GM12878 (cell line): ENCODE data around the gene ELP2. TPM values are rescaled to one million over a fixed set of nuclear protein-coding genes. Genes with fewer than 3 reads are reported as not detected.

Experiments used
- ATAC-seq: fragments of 200-7000 bp; cut with Tn5 transposase; 3 replicates; pipeline ENCODE4 v1.9.1; 2020; ENCODE audit warnings: mild to moderate bottlenecking, moderate library complexity
- BruUV-seq: library from RNA; stranded (reverse); fragments of 400-500 nt; replicated peaks from 2 replicates; lab custom pipeline; 2021; lab: Mats Ljungman, UMichigan
- CTCF ChIA-PET: fragments of 300-600 bp; sonication (Branson Sonifier 250); formaldehyde crosslinking; extraction: SDS; loops from one replicate; lab custom pipeline; 2021; ENCODE audit warnings: inconsistent platforms; lab: Yijun Ruan, JAX
- POLR2A ChIA-PET: fragments of 350-600 bp; formaldehyde crosslinking; extraction: SDS; loops from one replicate; lab custom pipeline; 2021; ENCODE audit warnings: inconsistent platforms; lab: Charles Lee
- RAD21 ChIA-PET: fragments of 300-600 bp; sonication (Branson Sonifier 250); formaldehyde crosslinking; loops from one replicate; lab custom pipeline; 2023; ENCODE audit warnings: antibody characterized with exemption; ENCODE audit not compliant: unreplicated experiment; lab: Charles Lee
- SMC1A ChIA-PET: fragments of 300-600 bp; sonication (Branson Sonifier 250); formaldehyde crosslinking; loops from one replicate; lab custom pipeline; 2023; ENCODE audit not compliant: unreplicated experiment, uncharacterized antibody; lab: Charles Lee
- DNase-seq: peaks from one replicate; pipeline ENCODE4 v3.0.0-alpha.2; 2011; ENCODE audit warnings: low read depth, low spot score
- FAIRE-seq: peaks from 3 replicates; lab custom pipeline; 2011; peaks lifted over from hg19 to GRCh38; lab: Jason Lieb, UNC
- H2AFZ ChIP-seq: 2 replicates; pipeline ENCODE4 v1.6.0; 2011; ENCODE audit warnings: low read depth, low read length, control low read depth; ENCODE audit not compliant: control insufficient read depth
- H3K27ac ChIP-seq: 2 replicates; pipeline ENCODE4 v1.5.1; 2011; ENCODE audit warnings: control low read depth; ENCODE audit not compliant: control insufficient read depth, insufficient read depth
- H3K27me3 ChIP-seq, 2 experiments: replicated peaks in 1 of 2; 2 replicates each; pipeline versions ENCODE4 v1.6.0 to v1.6.1; 2011; ENCODE audit warnings: low read length in 1 of 2; ENCODE audit not compliant: control insufficient read depth in 2 of 2, insufficient read depth in 2 of 2
- H3K36me3 ChIP-seq, 2 experiments: 2 replicates each; pipeline ENCODE4 v1.5.1; 2011; ENCODE audit warnings: low read length in 1 of 2; ENCODE audit not compliant: control insufficient read depth in 2 of 2, insufficient read depth in 2 of 2
- H3K4me1 ChIP-seq: 2 replicates; pipeline ENCODE4 v1.6.1; 2011; ENCODE audit warnings: mild to moderate bottlenecking, low read length, moderate library complexity, mixed read lengths; ENCODE audit not compliant: control insufficient read depth, insufficient read depth
- H3K4me2 ChIP-seq: 2 replicates; pipeline ENCODE4 v1.6.0; 2011; ENCODE audit warnings: control low read depth; ENCODE audit not compliant: control insufficient read depth, insufficient read depth
- H3K4me3 ChIP-seq: fragments of 200-600 bp; sonication (generic); 2 replicates; pipeline ENCODE4 v1.5.1; 2016
- H3K79me2 ChIP-seq: 2 replicates; pipeline ENCODE4 v1.6.0; 2011; ENCODE audit warnings: low read length; ENCODE audit not compliant: control insufficient read depth, insufficient read depth
- H3K9ac ChIP-seq: 2 replicates; pipeline ENCODE4 v1.8.0; 2011; ENCODE audit warnings: low read length, control low read depth, mixed read lengths; ENCODE audit not compliant: control insufficient read depth, insufficient read depth
- H3K9me3 ChIP-seq: replicated peaks from 3 replicates; pipeline ENCODE4 v1.5.1; 2011; ENCODE audit warnings: mild to moderate bottlenecking, low read length; ENCODE audit not compliant: control insufficient read depth, insufficient read depth
- H4K20me1 ChIP-seq: 2 replicates; pipeline ENCODE4 v1.6.0; 2011; ENCODE audit not compliant: control insufficient read depth, insufficient read depth
- CEBPB ChIP-seq, 2 experiments: fragments of 150-350 bp in 1 of 2; IDR thresholded peaks; 2 replicates each; pipeline ENCODE4 v1.6.1; 2012 to 2014; ENCODE audit warnings: low read depth in 2 of 2, low read length in 2 of 2, borderline replicate concordance in 1 of 2, inconsistent platforms in 1 of 2
- DPF2 ChIP-seq: fragments of 450-650 bp; IDR thresholded peaks from 2 replicates; pipeline ENCODE4 v1.6.1; 2017; ENCODE audit warnings: mild to moderate bottlenecking
- EP300 ChIP-seq, 2 experiments: fragments of 150-350 bp in 1 of 2; IDR thresholded peaks; 2 replicates each; pipeline ENCODE4 v1.6.1; 2011 to 2012; ENCODE audit warnings: low read depth in 2 of 2, low read length in 2 of 2, borderline replicate concordance in 1 of 2, improper control_type of control experiment in 1 of 2, inconsistent platforms in 1 of 2; ENCODE audit not compliant: control insufficient read depth in 1 of 2
- GATAD2B ChIP-seq: fragments of 450-650 bp; conservative IDR thresholded peaks from 2 replicates; pipeline ENCODE4 v1.6.1; 2017; ENCODE audit warnings: low read depth, mild to moderate bottlenecking, moderate library complexity
- IKZF2 ChIP-seq, 2 experiments: fragments of 450-650 bp; IDR thresholded peaks; 2 replicates each; pipeline ENCODE4 v1.6.1; 2017; ENCODE audit warnings: mild to moderate bottlenecking in 2 of 2, moderate library complexity in 2 of 2
- IRF4 ChIP-seq: IDR thresholded peaks from 2 replicates; pipeline ENCODE4 v1.6.1; 2011; ENCODE audit warnings: low read depth, low read length
- MEF2B ChIP-seq: fragments of 450-650 bp; IDR thresholded peaks from 2 replicates; pipeline ENCODE4 v1.6.1; 2018; ENCODE audit warnings: mild to moderate bottlenecking, moderate library complexity; ENCODE audit not compliant: partially characterized antibody, poor library complexity, severe bottlenecking
- MTA2 ChIP-seq: fragments of 450-650 bp; IDR thresholded peaks from 2 replicates; pipeline ENCODE4 v1.6.1; 2016; ENCODE audit warnings: low read depth, mild to moderate bottlenecking, moderate library complexity
- NR2F1 ChIP-seq: fragments of 450-650 bp; conservative IDR thresholded peaks from 2 replicates; pipeline ENCODE4 v1.6.1; 2017; ENCODE audit warnings: mild to moderate bottlenecking
- PAX5 ChIP-seq: IDR thresholded peaks from 2 replicates; pipeline ENCODE4 v1.6.1; 2011; ENCODE audit warnings: low read depth, low read length, borderline replicate concordance
- POLR2A ChIP-seq: IDR thresholded peaks from 2 replicates; pipeline ENCODE4 v1.6.1; 2011; ENCODE audit warnings: low read depth, mild to moderate bottlenecking, low read length
- POU2F2 ChIP-seq: IDR thresholded peaks from 3 replicates; pipeline ENCODE4 v1.6.1; 2011; ENCODE audit warnings: low read depth, mild to moderate bottlenecking, low read length, borderline replicate concordance
- RELA ChIP-seq: fragments of 450-650 bp; IDR thresholded peaks from 2 replicates; pipeline ENCODE4 v1.8.0; 2014; ENCODE audit warnings: borderline replicate concordance; ENCODE audit not compliant: partially characterized antibody
- RUNX3 ChIP-seq: IDR thresholded peaks from 2 replicates; pipeline ENCODE4 v1.6.1; 2012; ENCODE audit warnings: low read length, inconsistent platforms
- SPI1 ChIP-seq: IDR thresholded peaks from 2 replicates; pipeline ENCODE4 v1.6.1; 2011; ENCODE audit warnings: low read depth, mild to moderate bottlenecking, low read length, moderate library complexity, borderline replicate concordance; ENCODE audit not compliant: insufficient read depth
- TARDBP ChIP-seq: IDR thresholded peaks from 2 replicates; pipeline ENCODE4 v1.6.1; 2016; ENCODE audit warnings: borderline replicate concordance
- ZNF217 ChIP-seq: fragments of 450-650 bp; IDR thresholded peaks from 2 replicates; pipeline ENCODE4 v1.6.1; 2017; ENCODE audit warnings: antibody characterized with exemption, mild to moderate bottlenecking
- ZNF24 ChIP-seq: fragments of 450-650 bp; IDR thresholded peaks from 2 replicates; pipeline ENCODE4 v1.6.1; 2017; ENCODE audit warnings: antibody characterized with exemption, mild to moderate bottlenecking
- ZNF622 ChIP-seq: fragments of 450-650 bp; IDR thresholded peaks from 2 replicates; pipeline ENCODE4 v1.6.1; 2017; ENCODE audit warnings: mild to moderate bottlenecking, inconsistent platforms
- WGBS: methylation state at CpG from one replicate; pipeline ENCODE4 v1.1.6; 2016; ENCODE audit warnings: low lambda C conversion rate; ENCODE audit not compliant: insufficient replicate concordance, insufficient coverage; ENCODE audit errors: missing lambda C conversion rate; 5-methylcytosine and 5-hydroxymethylcytosine counted together
- in situ Hi-C: fragments of 300-500 bp; cut with MboI; formaldehyde crosslinking; loops from 9 replicates; pipeline ENCODE4 v1.14.3; 2018; ENCODE audit warnings: mixed read lengths
- intact Hi-C: fragments of 100-400 bp; cut with micrococcal nuclease; formaldehyde crosslinking; loops from one replicate; pipeline ENCODE4 v1.14.2; 2022; ENCODE audit not compliant: unreplicated experiment
- polyA plus RNA-seq, 11 experiments: library from polyadenylated mRNA; depleted of rRNA in 4 of 11; unstranded in 6 of 11; stranded (reverse) in 5 of 11; fragments of >200 nt; fragmentation: Nextera tagmentation in 4 of 11; fragmentation: Illumina TruSeq in 1 of 11; extraction: Ambion mirVana in 4 of 11; extraction: Trizol in 1 of 11; gene quantifications; 1 replicate in 1 of 11; 2 replicates in 10 of 11; pipeline versions ENCODE4 v1.2.1 to v1.2.3, GENCODE V29; 2011 to 2016; ENCODE audit warnings: inconsistent platforms in 2 of 11, missing spikeins in 2 of 11, low read depth in 1 of 11
- total RNA-seq, 4 experiments: library from RNA; depleted of rRNA in 3 of 4; stranded (reverse); fragments of >200 nt in 3 of 4; fragmentation: Illumina TruSeq in 1 of 4; extraction: Trizol in 1 of 4; gene quantifications; 2 replicates each; pipeline versions ENCODE4 v1.2.1 to v1.2.3, GENCODE V29; 2013 to 2021
- TF ChIP-seq, protein P1 (sequence below): IDR thresholded peaks from 2 replicates; pipeline ENCODE4 v1.6.1; 2012; ENCODE audit warnings: low read length, inconsistent platforms
- TF ChIP-seq, protein P2 (sequence below): fragments of 450-650 bp; IDR thresholded peaks from 2 replicates; pipeline ENCODE4 v1.6.1; 2016; ENCODE audit warnings: mild to moderate bottlenecking, moderate library complexity, borderline replicate concordance

The ELP2 gene
- total and polyA plus RNA-seq, 10 of the 15 experiments (the other 5 are each of a cell fraction or from before 2014, with no cell fraction given), result 56.9 to 134 (median 88.5) TPM

DNA sequence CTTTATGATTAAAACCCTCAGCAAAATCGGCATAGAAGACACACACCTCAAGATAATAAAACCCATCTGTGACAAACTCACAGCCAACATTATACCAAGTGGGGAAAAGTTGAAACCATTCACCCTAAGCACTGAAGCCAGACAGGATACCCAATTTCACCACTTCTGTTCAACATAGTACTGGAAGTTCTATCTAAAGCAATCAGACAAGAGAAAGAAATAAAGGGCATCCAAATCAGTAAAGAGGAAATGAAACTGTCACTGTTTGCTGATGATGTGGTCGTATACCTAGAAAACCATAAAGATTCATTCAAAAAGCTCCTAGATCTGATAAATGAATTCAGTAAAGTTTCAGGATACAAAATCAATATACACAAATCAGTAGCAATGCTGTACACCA, 46.0 kb upstream of the ELP2 start:
- ChIA-PET CTCF (interaction anchor here (1.6 kb wide), 2 partner anchors 9 to 12 kb away, joined by 3 to 11 read pairs; no protein-coding TSS in a partner anchor), POLR2A (no interaction called here), RAD21 (interaction anchor here (0.9 kb wide), 1 partner anchor 12 kb away, joined by 4 read pairs; no protein-coding TSS in a partner anchor), SMC1A (interaction anchor here (0.7 to 2.7 kb wide), 4 partner anchors 12 to 695 kb away, joined by 3 to 13 read pairs (median 4); no protein-coding TSS in a partner anchor)
- H3K79me2 ChIP-seq, result no peaks in the 10 kb centered on the region
- 2% methylated on average over 2 of the region's 2 CpGs for WGBS
- peaks cover 2% of the 10 kb centered on the region for H3K9me3 ChIP-seq
- BruUV-seq, result no TSS peak
- H3K4me3 ChIP-seq, result no peak overlapping the region
- H3K4me2 ChIP-seq, result no peak overlapping the region
- no peak overlapping the region for H3K9ac ChIP-seq
- no peaks in the 10 kb centered on the region for H3K4me1 ChIP-seq
- H3K27me3 ChIP-seq, result no peaks in the 10 kb centered on the region
- ATAC-seq (peak; percentile 61), DNase-seq (no peak), FAIRE-seq (peak; percentile 47)
- H4K20me1 ChIP-seq, result no peaks in the 10 kb centered on the region
- intact Hi-C loops (no loop called here), in situ Hi-C loops (no loop called here)
- H3K36me3 ChIP-seq, result no peaks in the 10 kb centered on the region
- H2AFZ ChIP-seq, result no peak overlapping the region
- H3K27ac ChIP-seq, result no peak overlapping the region
- TF ChIP-seq CEBPB (IDR thresholded peaks at IDR 0.05; ENCODE audit: borderline replicate concordance in 1 of 2, low read depth in 2 of 2, low read length in 2 of 2) (no peak), NR2F1 (no peak), POLR2A (no peak), IKZF2 (IDR thresholded peaks at IDR 0.05) (peak; percentile 43 to 49; a peak in 3 of 4 replicates), ZNF622 (no peak), POU2F2 (peak; percentile 71; the same call in 1 of the 3 replicates), PAX5 (no peak), SPI1 (peak; percentile 90), MEF2B (peak; percentile 30), EP300 (IDR thresholded peaks at IDR 0.05; ENCODE audit: borderline replicate concordance in 1 of 2, control insufficient read depth in 1 of 2, low read depth in 2 of 2, low read length in 2 of 2) (peak in 1 of 2 experiments; percentile 57; a peak in 1 of 4 replicates), RUNX3 (peak; percentile 38; the same call in 1 of the 2 replicates), ZNF217 (0 out of 2 replicates have a peak, but pooled peaks have one; percentile 35), RELA (no peak), DPF2 (peak; percentile 76; the same call in 1 of the 2 replicates), MTA2 (peak; percentile 68), GATAD2B (no peak), IRF4 (0 out of 2 replicates have a peak, but pooled peaks have one; percentile 29), TARDBP (no peak), ZNF24 (no peak)
- TF ChIP-seq, protein P1, sequence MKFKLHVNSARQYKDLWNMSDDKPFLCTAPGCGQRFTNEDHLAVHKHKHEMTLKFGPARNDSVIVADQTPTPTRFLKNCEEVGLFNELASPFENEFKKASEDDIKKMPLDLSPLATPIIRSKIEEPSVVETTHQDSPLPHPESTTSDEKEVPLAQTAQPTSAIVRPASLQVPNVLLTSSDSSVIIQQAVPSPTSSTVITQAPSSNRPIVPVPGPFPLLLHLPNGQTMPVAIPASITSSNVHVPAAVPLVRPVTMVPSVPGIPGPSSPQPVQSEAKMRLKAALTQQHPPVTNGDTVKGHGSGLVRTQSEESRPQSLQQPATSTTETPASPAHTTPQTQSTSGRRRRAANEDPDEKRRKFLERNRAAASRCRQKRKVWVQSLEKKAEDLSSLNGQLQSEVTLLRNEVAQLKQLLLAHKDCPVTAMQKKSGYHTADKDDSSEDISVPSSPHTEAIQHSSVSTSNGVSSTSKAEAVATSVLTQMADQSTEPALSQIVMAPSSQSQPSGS, result no peak
- TF ChIP-seq, protein P2, sequence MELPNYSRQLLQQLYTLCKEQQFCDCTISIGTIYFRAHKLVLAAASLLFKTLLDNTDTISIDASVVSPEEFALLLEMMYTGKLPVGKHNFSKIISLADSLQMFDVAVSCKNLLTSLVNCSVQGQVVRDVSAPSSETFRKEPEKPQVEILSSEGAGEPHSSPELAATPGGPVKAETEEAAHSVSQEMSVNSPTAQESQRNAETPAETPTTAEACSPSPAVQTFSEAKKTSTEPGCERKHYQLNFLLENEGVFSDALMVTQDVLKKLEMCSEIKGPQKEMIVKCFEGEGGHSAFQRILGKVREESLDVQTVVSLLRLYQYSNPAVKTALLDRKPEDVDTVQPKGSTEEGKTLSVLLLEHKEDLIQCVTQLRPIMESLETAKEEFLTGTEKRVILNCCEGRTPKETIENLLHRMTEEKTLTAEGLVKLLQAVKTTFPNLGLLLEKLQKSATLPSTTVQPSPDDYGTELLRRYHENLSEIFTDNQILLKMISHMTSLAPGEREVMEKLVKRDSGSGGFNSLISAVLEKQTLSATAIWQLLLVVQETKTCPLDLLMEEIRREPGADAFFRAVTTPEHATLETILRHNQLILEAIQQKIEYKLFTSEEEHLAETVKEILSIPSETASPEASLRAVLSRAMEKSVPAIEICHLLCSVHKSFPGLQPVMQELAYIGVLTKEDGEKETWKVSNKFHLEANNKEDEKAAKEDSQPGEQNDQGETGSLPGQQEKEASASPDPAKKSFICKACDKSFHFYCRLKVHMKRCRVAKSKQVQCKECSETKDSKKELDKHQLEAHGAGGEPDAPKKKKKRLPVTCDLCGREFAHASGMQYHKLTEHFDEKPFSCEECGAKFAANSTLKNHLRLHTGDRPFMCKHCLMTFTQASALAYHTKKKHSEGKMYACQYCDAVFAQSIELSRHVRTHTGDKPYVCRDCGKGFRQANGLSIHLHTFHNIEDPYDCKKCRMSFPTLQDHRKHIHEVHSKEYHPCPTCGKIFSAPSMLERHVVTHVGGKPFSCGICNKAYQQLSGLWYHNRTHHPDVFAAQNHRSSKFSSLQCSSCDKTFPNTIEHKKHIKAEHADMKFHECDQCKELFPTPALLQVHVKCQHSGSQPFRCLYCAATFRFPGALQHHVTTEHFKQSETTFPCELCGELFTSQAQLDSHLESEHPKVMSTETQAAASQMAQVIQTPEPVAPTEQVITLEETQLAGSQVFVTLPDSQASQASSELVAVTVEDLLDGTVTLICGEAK, result peak; percentile 16; the same call in 1 of the 2 replicates
